Glutamatergic neuron (in vitro differentiated cells): Measurements from ENCODE around the gene PLEKHM1. TPM values are rescaled to one million over a fixed set of nuclear protein-coding genes. Genes with fewer than 3 reads are reported as not detected.
"Not testable (repeated sequence)": the region's sequence is repeated elsewhere in the genome, so short reads cannot be mapped to it uniquely, and the experiment has no call there.

Experiments used
- DNase-seq: peaks from one replicate; pipeline ENCODE4 v3.0.0; 2022
- H3K27ac Mint-ChIP-seq: one replicate; pipeline ENCODE4 v1.8.0; 2020; ENCODE audit warnings: mild to moderate bottlenecking, mixed read lengths, inconsistent platforms; ENCODE audit not compliant: unreplicated experiment
- H3K27me3 Mint-ChIP-seq: one replicate; pipeline ENCODE4 v1.8.0; 2020; ENCODE audit warnings: mild to moderate bottlenecking, moderate library complexity, mixed read lengths, inconsistent platforms; ENCODE audit not compliant: unreplicated experiment
- H3K36me3 Mint-ChIP-seq: one replicate; pipeline ENCODE4 v1.8.0; 2020; ENCODE audit warnings: mild to moderate bottlenecking, mixed read lengths, inconsistent platforms; ENCODE audit not compliant: unreplicated experiment
- H3K4me1 Mint-ChIP-seq: one replicate; pipeline ENCODE4 v1.8.0; 2020; ENCODE audit warnings: mild to moderate bottlenecking, low read depth, mixed read lengths, inconsistent platforms; ENCODE audit not compliant: unreplicated experiment
- H3K4me3 Mint-ChIP-seq: one replicate; pipeline ENCODE4 v1.8.0; 2020; ENCODE audit warnings: mild to moderate bottlenecking, mixed read lengths, inconsistent platforms; ENCODE audit not compliant: unreplicated experiment
- H3K9me3 Mint-ChIP-seq: one replicate; pipeline ENCODE4 v1.8.0; 2020; ENCODE audit warnings: mild to moderate bottlenecking, moderate library complexity, mixed read lengths, inconsistent platforms; ENCODE audit not compliant: unreplicated experiment
- CTCF ChIP-seq: fragments of 200-600 bp; sonication (generic); IDR thresholded peaks from one replicate; pipeline ENCODE4 v1.5.0; 2021; ENCODE audit not compliant: partially characterized antibody, unreplicated experiment
- total RNA-seq: library from RNA; stranded (reverse); fragmentation: NEBNext Ultra II Directional; extraction: Animal tissue kit (Norgen Biotek cat#: 25700); gene quantifications from one replicate; pipeline ENCODE4 v1.2.1, GENCODE V29; 2021; ENCODE audit not compliant: unreplicated experiment

Gene PLEKHM1
- total RNA-seq, 1 donor from 2014 or later: 59.5 TPM

GRCh38 chr17:45445901-45446743 lies 44.4 kb downstream of the PLEKHM1 start:
- H3K27me3 Mint-ChIP-seq, H3K4me1 Mint-ChIP-seq, H3K36me3 Mint-ChIP-seq, DNase-seq, H3K4me3 Mint-ChIP-seq, H3K9me3 Mint-ChIP-seq, H3K27ac Mint-ChIP-seq: not testable (repeated sequence)

GRCh38 chr17:45444856-45445820 lies 45.4 kb downstream of the PLEKHM1 start:
- H3K27me3 Mint-ChIP-seq, H3K9me3 Mint-ChIP-seq, DNase-seq, H3K27ac Mint-ChIP-seq, H3K36me3 Mint-ChIP-seq, H3K4me1 Mint-ChIP-seq, H3K4me3 Mint-ChIP-seq: not testable (repeated sequence)

GRCh38 chr17:45444301-45444700 lies 46.2 kb downstream of the PLEKHM1 start:
- not testable (repeated sequence) for H3K4me1 Mint-ChIP-seq, H3K27ac Mint-ChIP-seq, DNase-seq, H3K4me3 Mint-ChIP-seq, H3K36me3 Mint-ChIP-seq, H3K27me3 Mint-ChIP-seq, H3K9me3 Mint-ChIP-seq

- H3K9me3 Mint-ChIP-seq, H3K27me3 Mint-ChIP-seq, H3K4me1 Mint-ChIP-seq, DNase-seq, H3K27ac Mint-ChIP-seq, H3K4me3 Mint-ChIP-seq, H3K36me3 Mint-ChIP-seq: not testable (repeated sequence)
Observed at GRCh38 chr17:45443371-45444260, 46.9 kb downstream of the PLEKHM1 start.

- Mint-ChIP-seq H3K27me3 (no peaks in the 10 kb centered on the region), H3K4me3 (no peak overlapping the region), H3K9me3 (peaks cover 5% of the 10 kb centered on the region), H3K27ac (no peak overlapping the region), H3K36me3 (peaks cover 5% of the 10 kb centered on the region), H3K4me1 (peaks cover 12% of the 10 kb centered on the region)
- TF ChIP-seq CTCF: no peak
- no peak for DNase-seq
Observed at GRCh38 chr17:45441526-45442310, 48.8 kb downstream of the PLEKHM1 start.

- H3K4me3 Mint-ChIP-seq, DNase-seq, H3K27ac Mint-ChIP-seq, H3K9me3 Mint-ChIP-seq, H3K36me3 Mint-ChIP-seq, H3K27me3 Mint-ChIP-seq: not testable (repeated sequence)
- H3K4me1 Mint-ChIP-seq: peaks cover 19% of the 10 kb centered on the region
Observed at GRCh38 chr17:45440839-45441515, 49.5 kb downstream of the PLEKHM1 start.
